GM18505 (cell line): ENCODE measurements around the gene SMYD5.
"Not testable (repeated sequence)": the region's sequence is repeated elsewhere in the genome, so short reads cannot be mapped to it uniquely, and the experiment has no call there.

Source experiments
- ATAC-seq: cut with Tn5 transposase; IDR thresholded peaks from one replicate; pipeline ENCODE4 v1.9.1; 2021; ENCODE audit not compliant: unreplicated experiment
- POLR2A ChIP-seq: IDR thresholded peaks from 4 replicates; pipeline ENCODE4 v1.6.1; 2011; ENCODE audit warnings: borderline replicate concordance; ENCODE audit not compliant: insufficient read depth, insufficient read length; ENCODE audit errors: extremely low read depth

Gene SMYD5

GRCh38 chr2:73255907-73256617, 42.0 kb downstream of the SMYD5 start:
- no peak for ATAC-seq
- TF ChIP-seq POLR2A, result no peak

GRCh38 chr2:73256618-73256922, 42.5 kb downstream of the SMYD5 start:
- TF ChIP-seq POLR2A, result no peak
- ATAC-seq, result no peak

DNA sequence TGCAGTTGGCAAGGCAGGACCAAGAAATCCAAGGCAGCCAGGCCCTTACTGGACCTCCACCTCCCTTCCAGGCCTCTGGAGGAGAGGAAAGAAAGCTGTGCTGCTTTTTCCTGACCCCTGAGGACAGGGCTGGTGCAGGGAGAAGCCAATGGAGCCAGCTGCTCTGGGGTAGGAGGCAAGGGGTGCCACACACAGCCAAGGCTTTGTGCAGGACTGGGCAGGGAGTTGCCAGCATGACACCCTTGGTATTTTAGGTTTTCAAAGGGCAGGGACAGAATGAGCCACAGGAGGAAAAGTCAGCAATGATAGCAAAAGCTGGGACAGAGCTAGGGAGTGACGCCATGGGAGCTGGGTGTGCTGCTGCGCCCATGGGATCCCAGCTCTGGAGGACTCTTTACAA, 43.0 kb downstream of the SMYD5 start:
- TF ChIP-seq POLR2A, result no peak
- no peak for ATAC-seq

DNA sequence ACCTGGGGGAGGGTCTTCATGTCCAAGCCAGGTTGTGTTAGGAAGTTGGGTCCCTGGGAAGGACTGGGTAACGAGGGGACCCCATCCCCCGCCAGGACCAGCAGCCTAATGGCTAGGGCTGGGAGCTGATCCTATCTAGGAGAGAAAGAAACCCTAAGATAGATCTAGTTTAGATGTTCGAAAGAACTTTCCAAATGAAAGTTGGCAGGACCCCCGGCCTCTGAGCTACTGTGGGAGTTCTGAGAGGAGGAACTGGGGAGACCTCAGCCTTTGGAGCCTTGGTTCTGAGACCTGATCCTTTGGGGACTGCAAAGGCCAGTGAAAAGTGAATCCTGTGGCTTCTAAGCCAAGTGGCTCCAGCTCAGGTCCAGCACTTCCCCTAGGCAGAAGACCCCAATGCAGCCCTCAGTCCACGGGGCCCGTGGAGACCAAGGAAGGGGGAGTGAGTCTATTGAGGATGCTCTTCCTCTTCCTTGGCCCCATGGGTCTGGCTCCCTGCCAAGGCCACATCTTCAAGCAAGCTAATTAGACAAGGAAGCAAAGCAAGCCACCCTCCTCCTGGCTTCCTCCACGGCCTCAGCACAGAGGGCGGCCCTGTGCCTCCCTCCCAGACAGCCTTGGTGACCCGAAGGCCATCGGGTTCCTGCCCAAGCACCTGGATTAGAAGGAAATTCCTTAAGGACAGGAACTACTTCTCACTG, 43.5 kb downstream of the SMYD5 start:
- TF ChIP-seq POLR2A, result no peak
- ATAC-seq, result no peak

DNA sequence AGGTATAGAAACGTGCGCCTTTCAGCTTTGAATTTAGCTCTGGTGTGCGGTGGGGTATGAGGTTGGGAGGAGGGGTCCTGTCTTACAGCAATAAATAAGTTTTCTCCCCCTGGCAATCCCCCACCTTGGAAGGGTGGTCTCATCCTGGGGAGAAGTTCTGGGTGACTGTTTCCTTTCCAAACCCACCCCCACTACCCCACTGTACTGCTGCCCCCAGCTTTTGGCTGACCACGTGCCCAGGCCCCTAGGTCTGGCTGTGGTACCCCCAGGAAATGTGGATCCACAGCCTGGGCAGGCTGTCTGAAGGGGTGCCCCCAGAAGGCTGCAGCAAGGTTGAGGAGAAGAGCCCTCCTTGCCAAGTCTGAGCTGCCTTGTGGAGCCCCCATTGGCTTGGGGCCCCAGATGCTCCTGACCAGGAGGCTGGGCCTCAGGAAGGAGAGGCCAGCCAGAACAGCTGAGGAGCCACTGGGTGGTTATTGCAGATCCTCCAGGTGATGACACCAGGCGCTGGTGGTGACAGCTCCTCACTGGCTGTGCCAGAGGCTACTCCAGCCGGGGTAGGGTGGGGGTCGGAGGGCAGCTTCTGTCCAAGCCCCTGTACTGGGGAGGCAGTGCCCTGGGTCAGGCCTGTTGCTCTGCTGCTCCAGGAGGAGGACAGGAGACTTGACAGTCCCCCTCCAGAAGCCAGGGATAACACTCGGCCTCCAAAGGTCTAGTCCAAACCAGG, 44.3 kb downstream of the SMYD5 start:
- ATAC-seq, result no peak
- no peak for TF ChIP-seq POLR2A

- ATAC-seq, result no peak
- no peak for TF ChIP-seq POLR2A
Measured at GRCh38 chr2:73258913-73259215, 44.8 kb downstream of the SMYD5 start.

DNA sequence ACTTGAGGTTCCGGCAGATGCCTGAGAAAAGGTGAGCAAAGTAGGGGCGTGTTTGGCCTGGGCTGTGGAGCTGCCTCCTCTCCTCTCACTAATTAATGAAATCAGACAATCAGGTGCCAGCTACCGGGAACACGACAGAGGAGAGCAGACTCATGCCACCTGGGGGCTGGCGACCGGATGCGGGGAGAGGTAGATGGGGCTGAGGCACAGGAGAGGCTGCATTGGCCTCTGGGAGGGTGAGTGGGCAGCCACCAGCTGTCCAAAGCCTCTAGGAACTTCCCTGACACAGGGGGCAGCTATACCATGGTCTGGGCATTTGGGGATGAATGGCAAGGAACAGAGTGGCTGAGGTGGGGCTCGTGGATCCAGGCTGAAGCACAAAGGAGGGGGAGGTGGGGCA, 45.2 kb downstream of the SMYD5 start:
- no peak for TF ChIP-seq POLR2A
- ATAC-seq, result no peak

- no peak for TF ChIP-seq POLR2A
- no peak for ATAC-seq
Measured at GRCh38 chr2:73259704-73260337, 45.8 kb downstream of the SMYD5 start.

DNA sequence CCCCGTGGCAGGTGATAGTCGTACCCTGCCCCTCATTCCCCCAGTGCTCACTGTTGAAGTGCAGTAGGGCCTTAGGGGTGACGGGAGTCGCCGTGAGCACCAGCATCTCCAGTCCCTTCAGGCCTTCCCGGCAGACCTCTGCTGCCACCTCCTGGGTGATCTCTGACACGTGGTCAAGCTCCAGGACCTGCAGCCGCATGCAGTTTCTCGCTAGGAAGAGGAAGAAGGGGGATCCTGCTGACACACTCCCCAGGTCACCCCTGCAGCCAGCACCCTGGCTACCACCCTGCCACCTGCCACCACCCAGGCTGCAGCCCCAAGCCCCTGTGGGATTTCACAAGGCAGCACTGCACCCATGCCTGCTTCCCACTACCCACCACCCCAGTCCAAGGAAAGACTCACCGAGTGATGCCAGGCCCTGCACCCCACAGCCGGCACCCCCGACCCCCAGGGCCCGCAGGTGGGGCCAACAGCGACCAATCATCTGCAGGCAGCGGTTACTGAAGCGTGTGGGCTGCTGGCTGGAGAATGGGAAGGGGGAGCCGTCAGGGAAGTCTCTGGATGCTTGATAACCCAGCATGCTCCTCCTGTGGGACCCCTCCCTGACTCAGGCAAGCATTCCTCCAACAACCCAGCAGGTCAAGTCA, 46.4 kb downstream of the SMYD5 start:
- ATAC-seq, result no peak
- no peak for TF ChIP-seq POLR2A

- ATAC-seq, result no peak
- TF ChIP-seq POLR2A, result no peak
Measured at GRCh38 chr2:73262108-73262651, 48.1 kb downstream of the SMYD5 start.

DNA sequence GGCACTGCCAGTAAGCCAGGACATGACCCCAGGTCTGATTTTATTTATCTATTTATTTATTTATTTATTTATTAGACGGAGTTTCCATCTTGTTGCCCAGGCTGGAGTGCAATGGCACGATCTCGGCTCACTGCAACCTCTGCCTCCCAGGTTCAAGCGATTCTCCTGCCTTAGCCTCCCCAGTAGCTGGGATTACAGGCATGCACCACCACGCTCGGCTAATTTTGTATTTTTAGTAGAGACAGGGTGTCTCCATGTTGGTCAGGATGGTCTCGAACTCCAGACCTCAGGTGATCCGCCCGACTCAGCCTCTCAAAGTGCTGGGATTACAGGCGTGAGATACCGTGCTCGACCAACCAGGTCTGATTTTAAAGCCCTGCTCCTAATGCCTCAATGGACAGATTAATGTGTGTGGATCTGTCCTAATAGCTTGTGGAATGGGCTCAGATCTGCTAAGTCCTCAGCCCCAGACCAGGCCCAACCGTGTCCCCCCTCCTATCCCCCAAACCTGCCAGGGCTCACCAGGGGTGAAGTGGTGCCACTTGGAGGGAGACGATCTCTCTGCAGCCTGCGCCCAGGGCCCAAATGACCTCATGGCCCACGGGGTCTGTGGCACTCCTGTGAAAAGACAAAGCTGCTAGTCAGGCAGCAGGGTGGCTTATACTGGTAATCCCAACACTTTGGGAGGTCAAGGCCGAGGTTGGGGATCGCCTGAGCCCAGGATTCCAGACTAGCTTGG, 48.8 kb downstream of the SMYD5 start:
- not testable (repeated sequence) for ATAC-seq

DNA sequence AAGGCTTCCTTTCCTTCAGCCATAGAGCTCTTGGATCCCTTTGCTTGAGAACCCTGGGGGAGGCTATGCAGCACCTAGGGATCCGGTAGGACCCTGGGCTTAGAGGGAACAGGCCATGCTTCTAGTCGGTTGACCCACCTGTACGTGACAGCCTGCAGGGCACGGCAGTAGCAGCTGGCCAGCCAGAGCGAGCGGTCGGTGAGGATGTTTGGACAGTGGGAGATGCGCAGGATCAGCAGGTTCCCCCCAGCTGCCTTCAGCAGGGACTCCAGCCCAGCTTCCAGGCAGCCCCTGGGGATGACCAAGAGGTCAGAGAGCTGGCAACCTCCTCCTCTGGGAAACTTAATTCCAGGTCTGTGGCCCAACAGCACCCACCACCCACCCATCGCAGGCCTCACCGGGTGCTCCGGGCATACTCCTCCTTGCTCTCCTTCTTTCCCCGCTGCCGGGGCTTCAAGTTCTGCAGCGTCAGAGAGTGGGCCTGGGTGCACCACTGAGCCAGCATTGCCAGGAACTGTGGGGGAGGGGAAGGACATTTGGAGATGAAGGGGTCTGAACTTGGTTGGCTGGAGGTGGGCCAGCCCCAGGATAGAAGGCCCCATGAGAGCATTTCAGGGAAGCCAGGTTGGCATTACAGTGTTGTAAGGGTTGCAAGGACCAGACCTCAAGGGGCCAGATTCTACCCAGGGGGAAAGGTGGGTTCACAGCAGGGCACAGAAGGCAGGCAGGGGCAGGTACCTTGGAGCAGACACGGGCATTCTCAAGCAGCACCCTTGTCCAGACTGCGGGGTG, 49.7 kb downstream of the SMYD5 start:
- no peak for TF ChIP-seq POLR2A
- ATAC-seq, result no peak
